ENCODE measurements around the gene CHM.
"Not testable (repeated sequence)": the region's sequence is repeated elsewhere in the genome, so short reads cannot be mapped to it uniquely, and the experiment has no call there.

CHM gene, protein sequence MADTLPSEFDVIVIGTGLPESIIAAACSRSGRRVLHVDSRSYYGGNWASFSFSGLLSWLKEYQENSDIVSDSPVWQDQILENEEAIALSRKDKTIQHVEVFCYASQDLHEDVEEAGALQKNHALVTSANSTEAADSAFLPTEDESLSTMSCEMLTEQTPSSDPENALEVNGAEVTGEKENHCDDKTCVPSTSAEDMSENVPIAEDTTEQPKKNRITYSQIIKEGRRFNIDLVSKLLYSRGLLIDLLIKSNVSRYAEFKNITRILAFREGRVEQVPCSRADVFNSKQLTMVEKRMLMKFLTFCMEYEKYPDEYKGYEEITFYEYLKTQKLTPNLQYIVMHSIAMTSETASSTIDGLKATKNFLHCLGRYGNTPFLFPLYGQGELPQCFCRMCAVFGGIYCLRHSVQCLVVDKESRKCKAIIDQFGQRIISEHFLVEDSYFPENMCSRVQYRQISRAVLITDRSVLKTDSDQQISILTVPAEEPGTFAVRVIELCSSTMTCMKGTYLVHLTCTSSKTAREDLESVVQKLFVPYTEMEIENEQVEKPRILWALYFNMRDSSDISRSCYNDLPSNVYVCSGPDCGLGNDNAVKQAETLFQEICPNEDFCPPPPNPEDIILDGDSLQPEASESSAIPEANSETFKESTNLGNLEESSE
- total RNA-seq = 14.3 to 25.3 (median 24.2) reads per million in 4 donors

DNA sequence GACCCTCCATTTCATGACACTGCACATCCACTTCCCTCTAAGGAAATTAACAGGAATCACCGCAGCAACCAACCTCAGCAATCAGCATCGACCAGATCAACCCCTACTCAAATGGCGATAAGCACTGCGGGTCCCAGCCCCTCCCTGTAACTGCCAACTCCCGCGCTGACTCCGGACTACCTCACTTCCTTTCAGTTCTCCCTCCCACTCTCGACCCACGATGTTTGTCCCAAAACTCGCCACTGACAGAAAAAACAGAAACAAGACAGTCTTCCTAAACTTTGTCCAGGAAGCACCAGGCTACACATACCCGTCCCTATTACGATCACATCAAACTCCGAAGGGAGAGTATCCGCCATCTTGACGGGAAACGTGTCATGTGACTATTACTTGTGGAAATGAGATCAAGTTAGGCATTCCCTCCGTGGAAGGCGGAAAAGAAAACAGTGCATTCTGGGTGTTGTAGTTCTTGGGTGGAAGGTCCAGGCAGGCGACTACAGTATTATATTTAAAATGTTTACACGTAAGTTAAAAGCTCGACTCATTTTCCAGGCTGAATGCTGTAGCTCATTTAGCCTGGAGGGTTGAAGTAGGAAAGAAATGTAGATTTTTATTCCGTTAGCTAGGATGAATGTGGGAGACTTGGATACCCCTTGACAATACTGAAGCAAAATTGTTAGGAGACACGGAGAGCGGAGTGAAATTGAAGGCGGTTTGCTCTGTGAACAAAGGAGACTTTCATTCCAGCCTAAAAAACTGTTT is at the start of gene CHM:
CHM (minus strand) TSS at position 385 of the 762 bp plus-strand sequence; CDS start at position 359, 26 bp downstream.
- DNase-seq = peak; percentile 9 to 80 (median 41)

DNA sequence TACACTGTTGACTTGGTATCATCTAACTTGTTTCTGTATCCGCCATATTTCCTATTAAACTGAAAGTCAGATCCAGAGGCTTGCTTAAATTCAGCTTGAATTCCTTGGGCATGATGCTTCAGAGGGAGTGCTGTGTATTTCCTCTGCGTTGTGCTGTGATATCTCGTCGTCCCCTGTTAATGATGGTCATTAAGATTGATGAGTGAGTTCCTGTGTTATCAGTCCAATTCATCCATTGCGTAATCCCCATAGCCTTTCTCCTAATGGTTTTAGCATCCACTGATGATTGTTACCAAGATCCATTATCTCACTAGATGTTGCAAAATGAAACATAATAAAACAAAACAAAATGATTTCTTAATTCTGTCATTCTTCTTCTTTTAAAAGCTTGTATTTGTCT is 31.3 kb upstream of the CHM start:
- no peak for DNase-seq

DNA sequence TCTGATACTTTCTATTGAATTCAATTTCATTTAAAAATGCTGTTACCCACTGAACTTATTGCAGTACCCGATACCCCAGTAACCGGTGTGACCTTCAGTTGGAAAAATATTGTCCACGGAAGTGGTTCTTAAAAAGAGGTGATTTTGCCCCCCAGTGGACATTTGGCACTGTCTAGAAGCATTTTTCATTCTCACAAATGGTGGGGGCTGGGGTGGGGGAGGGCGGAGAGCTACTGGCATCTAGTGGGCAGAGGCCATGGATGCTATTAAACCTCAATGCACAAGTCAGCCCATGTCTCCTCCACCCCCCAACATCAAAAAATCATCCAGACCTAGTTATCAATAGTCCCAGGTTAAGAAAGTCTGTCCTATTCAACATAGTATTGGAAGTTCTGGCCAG is 19.6 kb upstream of the CHM start:
- no peak for DNase-seq

DNA sequence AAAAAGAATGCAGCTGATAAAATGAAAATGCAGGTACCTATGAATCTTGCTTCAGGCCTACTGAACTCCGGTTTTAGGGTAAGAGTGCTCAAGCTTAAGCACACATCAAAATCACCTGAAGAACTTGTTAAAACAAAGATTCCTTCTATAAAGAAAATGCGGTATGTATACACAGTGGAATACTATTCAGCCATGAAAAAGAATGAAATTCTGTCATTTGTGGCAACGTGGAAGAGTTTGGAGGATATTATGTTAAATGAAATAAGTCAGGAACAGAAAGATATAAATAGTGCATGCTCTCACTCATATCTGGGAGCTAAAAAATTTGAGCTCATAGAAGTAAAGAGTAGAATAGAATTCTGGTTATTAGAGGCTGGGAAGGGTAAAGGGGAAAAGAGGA is 14.0 kb upstream of the CHM start:
- DNase-seq = no peak

DNA sequence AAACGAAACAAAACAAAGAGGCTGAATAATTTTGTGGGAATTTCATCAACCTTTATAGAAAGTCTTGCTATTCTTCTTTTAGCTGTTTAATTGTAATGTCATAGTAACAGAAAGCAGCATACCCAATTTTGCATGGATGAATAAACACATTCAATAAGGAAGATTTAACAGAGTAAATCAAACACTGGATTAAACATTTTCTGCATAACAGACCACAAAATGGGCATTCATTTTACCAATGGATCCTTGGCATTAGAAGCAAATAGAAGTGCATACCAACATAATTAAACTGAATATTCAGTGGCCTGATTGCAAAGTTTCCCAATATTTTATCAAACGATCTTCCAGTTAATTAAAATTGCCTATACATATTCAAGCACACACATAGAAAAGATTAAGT is 4.4 kb upstream of the CHM start:
- DNase-seq = no peak

DNA sequence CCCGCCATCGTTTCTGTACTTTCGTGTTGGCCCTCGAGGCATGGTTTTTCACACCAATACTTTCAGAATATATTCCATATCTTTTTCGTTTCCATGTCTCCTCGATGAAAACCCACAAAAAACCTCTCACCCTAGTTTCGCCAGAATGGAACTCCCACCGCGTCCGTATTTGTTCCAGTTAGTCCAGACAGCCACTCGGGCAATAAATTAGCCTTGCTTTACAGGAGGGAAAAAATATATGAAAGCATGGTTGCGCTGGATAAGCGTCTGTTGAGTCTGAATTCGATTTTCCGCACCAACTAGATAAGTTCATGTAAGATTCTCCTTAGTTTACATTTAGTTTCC is 550 bp upstream of the CHM start:
- DNase-seq = no peak

DNA sequence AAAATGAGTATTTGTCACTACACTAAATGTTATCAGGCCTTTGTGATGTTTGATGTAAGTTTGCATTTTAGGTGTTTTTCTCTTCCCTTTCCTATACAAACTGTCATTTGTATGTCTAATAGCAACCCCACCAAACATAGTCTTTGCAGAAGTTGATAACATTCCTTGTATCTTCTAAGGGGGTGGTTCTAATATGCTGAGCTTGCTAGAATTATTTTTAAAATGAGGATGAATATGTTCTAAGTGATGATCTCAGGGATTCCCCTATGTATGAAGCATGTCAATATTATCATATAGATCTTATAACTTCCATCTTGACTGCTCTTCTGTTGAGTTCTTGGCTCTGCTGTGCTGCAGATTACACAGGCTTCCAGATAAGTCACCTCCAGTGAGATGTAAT is 3.1 kb downstream of the CHM start:
- no peak for DNase-seq

DNA sequence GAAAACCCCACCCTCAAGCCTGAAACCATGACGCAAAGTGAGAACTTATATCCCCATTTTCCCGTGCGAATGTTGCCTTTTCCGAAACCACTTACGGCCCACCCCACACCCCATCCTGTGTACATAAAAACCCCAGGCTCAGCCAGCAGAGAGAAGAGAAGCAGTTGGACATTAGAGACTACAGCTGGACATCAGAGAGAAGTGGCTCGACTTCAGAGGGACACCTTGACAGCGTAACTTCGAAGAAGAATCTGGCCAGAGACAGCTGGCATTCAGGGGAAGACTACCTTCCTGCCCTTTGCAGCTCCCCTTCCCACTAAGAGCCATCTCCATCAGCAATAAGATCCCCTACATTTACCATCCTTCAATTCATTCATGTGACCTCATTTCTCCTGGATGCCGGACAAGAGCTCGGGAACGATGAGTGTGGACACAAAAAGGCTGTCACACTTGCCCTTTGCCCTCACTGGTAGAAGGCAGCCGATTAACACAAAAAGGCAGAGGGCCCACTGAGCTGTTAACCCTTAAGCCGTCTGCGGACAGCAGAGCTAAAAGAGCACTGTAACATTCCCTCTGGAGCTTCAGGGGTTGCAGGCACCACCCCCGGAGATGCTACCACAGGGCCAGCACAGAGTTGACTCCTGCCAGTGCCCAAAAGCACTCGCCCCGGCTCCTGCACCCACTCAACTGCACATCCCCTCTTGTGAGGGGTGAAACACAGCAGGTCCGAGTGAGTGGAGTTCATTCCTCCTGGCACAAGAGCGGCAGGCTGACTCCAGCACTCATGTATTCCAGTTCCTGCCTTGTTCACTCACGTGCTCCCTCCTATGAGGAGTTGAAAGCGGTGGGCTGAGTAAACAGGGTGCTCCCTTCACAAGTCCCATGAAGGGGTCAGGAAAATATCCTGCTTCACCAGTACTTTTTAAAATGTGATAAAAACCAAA is 7.5 kb downstream of the CHM start:
- DNase-seq = no peak

DNA sequence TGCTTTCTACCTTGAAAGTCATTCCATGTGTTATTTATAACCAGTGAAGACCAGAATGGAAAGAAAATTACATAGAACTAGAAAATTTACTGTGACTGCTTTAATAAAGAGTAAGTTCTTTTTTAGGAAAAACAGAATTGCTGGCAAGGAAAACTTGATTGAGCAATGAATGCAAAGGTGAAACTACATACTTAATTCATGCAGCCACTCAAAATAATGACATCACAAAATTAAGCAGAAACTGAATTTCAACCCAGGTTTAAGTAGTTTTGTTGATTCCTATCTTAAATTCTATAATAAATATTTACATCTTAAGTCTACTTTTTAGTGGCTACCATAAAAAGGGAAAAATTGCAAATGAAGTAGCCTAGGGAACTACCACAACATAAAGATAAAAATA is 14.0 kb downstream of the CHM start:
- no peak for DNase-seq

DNA sequence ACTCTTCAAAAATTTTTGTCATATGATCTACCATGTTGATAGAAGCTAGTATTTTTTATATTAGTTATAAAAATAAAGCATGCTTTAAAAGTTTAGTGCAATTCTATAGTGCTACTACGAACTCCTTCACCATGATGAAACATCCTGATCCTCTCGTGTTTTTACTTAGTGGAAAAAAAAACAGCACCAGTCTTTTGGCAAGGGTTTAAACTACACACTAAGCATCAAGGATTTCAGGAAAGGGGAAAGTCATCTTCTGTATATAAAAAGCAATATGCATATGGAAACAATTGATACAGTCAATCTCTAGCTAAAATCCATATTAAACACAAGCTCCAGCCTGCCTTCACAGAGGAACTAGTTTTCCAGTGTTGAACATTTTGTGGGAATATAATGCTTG is 18.7 kb downstream of the CHM start:
- no peak for DNase-seq

DNA sequence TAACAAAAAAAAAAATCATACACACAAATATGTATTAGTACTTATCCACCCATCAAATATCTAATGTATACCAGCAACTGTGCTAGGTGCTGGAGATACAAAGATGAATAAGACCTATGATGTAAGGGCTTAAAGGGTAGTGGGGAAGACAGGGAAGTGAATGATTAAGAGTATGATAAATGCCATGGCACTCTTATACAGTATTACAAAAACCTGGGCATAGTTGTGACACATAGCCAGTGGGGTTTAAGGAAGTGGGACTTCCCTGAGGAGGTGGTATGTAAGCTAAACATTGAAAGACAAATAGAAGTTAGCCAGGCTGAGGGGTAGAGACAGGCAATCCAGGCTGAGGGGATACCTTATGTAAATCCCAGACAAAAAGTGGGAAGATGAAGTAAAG is 23.5 kb downstream of the CHM start:
- no peak for DNase-seq

DNA sequence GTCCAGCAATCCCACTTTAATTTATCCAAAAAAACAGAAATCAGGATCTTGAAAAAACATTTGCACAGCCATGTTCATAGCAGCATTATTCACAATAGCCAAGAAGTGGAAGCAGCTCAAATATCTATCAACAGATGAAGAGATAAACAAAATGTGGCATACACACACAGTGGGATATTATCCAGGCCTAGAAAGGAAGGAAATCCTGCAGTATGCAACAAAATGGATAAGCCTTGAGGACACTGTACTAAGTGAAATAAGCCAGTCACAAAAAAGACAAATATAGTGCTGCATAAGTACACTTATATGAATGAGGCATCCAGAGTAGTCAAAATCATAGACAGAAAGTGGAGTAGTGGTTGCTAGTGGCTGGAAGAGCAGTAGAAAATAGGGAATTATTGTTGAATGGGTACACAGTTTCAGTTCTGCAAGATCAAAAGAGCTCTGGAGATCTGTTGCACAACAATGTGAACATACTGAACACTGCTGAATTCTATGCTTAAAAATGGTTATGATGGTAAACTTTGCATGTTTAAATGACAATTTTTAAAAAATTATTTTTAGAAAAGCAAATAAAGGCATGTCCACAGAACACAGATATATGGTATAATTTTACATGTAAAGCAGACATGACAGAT is 25.6 kb downstream of the CHM start:
- no peak for DNase-seq

DNA sequence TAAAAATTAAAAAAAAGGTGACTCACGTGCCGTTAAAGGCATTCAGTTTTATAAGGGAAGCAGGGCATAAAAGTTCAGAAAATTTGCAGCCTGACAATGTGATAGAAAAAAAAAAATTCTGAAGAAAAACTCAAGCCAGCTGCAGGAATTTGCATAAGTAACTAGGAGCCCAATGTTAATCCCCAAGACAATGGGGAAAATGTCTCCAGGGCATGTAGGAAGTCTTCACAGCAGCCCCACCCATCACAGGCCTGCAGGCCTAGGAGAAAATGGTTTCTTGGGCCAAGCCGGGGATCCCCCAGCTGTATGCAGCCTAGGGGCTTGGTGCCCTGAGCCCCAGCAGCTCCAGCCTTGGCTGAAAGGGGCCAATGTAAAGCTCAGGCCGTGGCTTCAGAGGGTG is 31.2 kb downstream of the CHM start:
- no peak for DNase-seq

DNA sequence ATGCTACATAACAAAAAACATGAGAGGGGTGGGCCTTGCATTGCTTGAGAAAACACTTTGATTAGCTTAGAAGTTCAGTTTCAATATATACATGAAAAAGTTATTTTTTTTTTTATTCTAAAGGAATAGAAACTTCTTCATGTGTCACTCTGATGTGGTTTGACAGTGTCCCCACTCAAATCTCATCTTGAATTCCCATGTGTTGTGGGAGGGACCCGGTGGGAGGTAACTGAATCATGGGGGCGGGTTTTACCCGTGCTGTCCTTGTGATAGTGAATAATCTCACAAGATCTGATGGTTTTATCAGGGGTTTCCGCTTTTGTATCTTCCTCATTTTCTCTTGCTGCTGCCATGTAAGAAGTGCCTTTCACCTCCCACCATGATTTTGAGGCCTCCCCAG is 32.4 kb downstream of the CHM start:
- not testable (repeated sequence) for DNase-seq

DNA sequence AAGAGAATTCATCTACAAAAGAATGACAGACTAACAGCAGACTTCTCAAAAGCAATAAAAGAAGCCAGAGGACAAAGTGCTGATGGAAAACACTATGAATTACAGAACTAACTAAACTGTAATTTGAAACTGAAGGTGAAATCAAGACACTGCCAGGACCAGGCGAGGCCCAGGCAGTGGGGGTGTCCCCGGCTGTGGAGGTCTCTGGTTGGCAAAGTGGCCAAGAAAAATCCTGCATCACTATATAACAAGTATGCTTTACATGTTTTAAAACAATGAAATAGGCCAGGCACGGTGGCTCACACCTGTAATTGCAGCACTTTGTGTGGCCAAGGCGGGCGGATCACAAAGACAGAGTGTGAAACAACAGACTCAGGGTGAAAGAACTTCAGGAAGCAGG is 32.9 kb downstream of the CHM start:
- no peak for DNase-seq

DNA sequence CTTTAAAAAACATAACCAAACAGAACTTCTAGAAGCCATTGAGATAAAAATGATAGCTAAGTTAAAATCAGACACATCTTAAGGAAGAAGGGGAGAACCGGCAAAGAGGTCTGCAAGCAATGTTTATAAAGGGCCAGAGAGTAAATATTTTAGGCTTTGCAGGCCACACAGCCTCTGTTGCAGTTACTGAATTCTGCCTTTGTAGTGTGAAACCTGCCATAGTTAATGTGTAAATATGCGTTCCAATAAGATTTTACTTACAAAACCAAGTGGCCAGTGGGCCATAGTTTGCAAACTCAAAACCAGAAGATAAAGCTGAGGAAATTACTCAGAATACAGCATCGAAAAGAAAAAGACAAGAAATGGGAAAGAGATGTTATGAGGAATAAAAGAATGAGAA is 33.6 kb downstream of the CHM start:
- DNase-seq = no peak

DNA sequence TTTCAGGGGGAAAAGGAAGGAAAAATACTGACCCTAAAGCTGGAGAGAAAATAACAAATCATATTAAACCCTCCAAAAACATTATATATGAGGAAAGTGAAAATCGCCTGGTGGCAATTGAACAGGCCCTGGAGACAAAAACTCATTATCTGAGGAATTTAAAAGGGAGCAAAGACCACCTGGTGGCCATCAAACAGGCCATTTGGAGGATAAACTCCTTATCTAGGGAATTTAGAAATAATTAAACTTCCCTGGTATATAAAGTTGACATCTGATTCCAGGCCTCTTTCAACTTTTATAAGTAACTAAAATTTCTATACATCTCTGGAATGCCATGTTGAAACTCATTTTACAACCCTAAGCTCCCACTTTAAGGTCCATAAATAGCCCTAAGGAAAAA is 35.2 kb downstream of the CHM start:
- no peak for DNase-seq

DNA sequence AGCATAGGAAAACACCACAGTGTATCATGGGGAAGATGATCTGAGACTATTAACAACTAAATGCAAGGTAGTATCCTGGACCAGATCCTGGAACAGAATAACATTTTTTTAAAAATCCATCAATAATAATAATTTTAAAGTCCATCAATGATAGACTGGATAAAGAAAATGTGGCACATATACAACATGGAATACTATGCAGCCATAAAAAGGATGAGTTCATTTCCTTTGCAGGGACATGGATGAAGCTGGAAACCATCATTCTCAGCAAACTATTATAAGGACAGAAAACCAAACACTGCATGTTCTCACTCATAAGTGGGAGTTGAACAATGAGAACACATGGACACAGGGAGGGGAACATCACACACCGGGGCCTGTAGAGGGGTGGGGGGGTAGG is 37.6 kb downstream of the CHM start:
- not testable (repeated sequence) for DNase-seq

DNA sequence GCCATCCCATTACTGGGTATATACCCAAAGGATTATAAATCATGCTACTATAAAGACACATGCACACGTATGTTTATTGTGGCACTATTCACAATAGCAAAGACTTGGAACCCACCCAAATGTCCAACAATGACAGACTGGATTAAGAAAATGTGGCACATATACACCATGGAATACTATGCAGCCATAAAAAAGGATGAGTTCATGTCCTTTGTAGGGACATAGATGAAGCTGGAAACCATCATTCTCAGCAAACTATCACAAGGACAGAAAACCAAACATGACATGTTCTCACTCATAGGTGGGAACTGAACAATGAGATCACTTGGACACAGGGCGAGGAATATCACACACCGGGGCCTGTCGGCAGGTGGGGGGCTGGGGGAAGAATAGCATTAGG is 39.5 kb downstream of the CHM start:
- DNase-seq = not testable (repeated sequence)

DNA sequence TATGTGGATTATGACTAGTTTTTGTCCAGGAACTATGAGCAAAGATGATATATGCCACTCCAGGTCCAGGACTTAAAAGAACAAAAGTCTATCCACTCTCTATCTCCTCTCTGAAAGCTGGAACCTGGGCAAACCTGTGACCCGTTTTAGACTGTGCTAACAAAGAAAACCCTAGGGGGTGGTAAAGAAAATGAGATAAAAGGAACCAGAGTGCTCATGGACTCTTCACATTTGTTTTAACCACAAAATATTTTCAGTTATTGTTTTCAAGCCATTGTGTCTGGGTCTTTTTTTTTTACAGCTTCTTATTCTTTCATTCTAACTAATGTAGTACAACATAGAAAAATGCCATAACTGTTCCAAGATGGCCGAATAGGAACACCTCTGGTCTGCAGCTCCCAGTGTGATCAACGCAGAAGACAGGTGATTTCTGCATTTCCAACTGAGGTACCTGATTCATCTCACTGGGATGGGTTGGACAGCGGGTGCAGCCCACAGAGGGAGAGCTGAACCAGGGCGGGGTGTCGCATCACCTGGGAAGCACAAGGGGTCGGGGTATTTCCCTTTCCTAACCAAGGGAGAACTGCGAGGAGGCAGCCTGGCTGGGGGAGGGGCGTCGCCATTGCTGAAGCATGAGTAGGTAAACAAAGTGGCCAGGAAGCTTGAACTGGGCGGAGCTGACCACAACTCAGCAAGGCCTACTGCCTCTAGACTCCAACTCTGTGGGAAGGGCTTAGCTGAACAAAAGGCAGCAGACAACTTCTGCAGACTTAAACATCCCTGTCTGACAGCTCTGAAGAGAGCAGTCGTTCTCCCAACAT is 45.1 kb downstream of the CHM start:
- DNase-seq = peak in 1 of 5 donors; percentile 36

DNA sequence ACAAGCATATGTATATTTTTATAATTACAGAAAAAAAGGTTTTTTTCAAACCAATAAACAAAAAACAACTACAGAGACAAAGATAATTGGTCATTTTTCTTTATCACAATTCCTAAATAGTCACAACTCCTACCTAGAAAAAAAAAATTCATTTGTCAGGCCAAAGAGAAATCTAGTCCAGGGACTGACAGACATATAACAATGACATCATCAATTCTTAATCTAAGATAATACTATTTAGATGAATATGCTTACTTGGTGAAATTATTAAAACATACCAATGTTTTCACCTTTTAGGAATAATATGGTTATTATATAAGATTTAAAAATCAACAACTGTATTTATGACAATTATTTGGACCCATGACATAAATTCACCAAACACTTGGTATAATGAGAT is 48.4 kb downstream of the CHM start:
- DNase-seq = no peak
